GM12875 (cell line): ENCODE measurements around the gene ADGRG6.

Experiments
- H3K4me3 ChIP-seq: one replicate; pipeline ENCODE4 v1.5.1; 2011; ENCODE audit warnings: low read depth, low read length, control low read depth
- CTCF ChIP-seq: IDR thresholded peaks from 2 replicates; pipeline ENCODE4 v1.5.1; 2011; ENCODE audit warnings: low read depth, mild to moderate bottlenecking, control low read depth, inconsistent platforms, low read length, moderate library complexity, borderline replicate concordance; ENCODE audit not compliant: insufficient read depth

ADGRG6 gene

GRCh38 chr6:142380626-142381025, 78.8 kb downstream of the ADGRG6 start:
- H3K4me3 ChIP-seq, result no peak overlapping the region
- TF ChIP-seq CTCF, result no peak

GRCh38 chr6:142381181-142381580, 79.4 kb downstream of the ADGRG6 start:
- TF ChIP-seq CTCF, result no peak
- no peak overlapping the region for H3K4me3 ChIP-seq

GRCh38 chr6:142381845-142382378, 80.1 kb downstream of the ADGRG6 start:
- no peak for TF ChIP-seq CTCF
- no peak overlapping the region for H3K4me3 ChIP-seq

- no peak for TF ChIP-seq CTCF
- no peak overlapping the region for H3K4me3 ChIP-seq
These were observed 82.9 kb downstream of the ADGRG6 start for GRCh38 chr6:142384519-142385254.

GRCh38 chr6:142385352-142385751, 83.5 kb downstream of the ADGRG6 start:
- no peak overlapping the region for H3K4me3 ChIP-seq
- no peak for TF ChIP-seq CTCF

- TF ChIP-seq CTCF, result no peak
- no peak overlapping the region for H3K4me3 ChIP-seq
These were observed 84.8 kb downstream of the ADGRG6 start for GRCh38 chr6:142386657-142387056.
